Measurements from ENCODE around the gene PPP1R13B. TPM values are rescaled to one million over a fixed set of nuclear protein-coding genes. Genes with fewer than 3 reads are reported as not detected.
A peak's percentile ranks its signal among the peaks of the same experiment; 100 is the strongest.

PPP1R13B gene
- total RNA-seq, 2 experiments from 2014 or later = 17.0 to 17.7 TPM

GRCh38 chr14:103762036-103762435, 85.3 kb downstream of the PPP1R13B start:
- ATAC-seq (ENCODE audit: low read depth) = no peak

GRCh38 chr14:103758059-103758776, 89.2 kb downstream of the PPP1R13B start:
- Mint-ChIP-seq H3K36me3 (no peaks in the 10 kb centered on the region), H3K4me3 (no peak overlapping the region), H3K27me3 (no peaks in the 10 kb centered on the region), H3K9me3 (no peaks in the 10 kb centered on the region), H3K4me1 (peaks cover 2% of the 10 kb centered on the region), H3K27ac (no peak overlapping the region)
- POLR2A ChIA-PET = no interaction called here
- ATAC-seq (ENCODE audit: low read depth) = no peak
- no peak for DNase-seq

More at GRCh38 chr14:103762036-103762435, 85.3 kb downstream of the PPP1R13B start:
- POLR2A ChIA-PET = no interaction called here
- no peaks in the 10 kb centered on the region for H3K27me3 Mint-ChIP-seq
- H3K4me3 Mint-ChIP-seq = no peak overlapping the region
- no peaks in the 10 kb centered on the region for H3K36me3 Mint-ChIP-seq
- H3K9me3 Mint-ChIP-seq = no peaks in the 10 kb centered on the region
- no peak for DNase-seq
- H3K27ac Mint-ChIP-seq = no peak overlapping the region
- no peaks in the 10 kb centered on the region for H3K4me1 Mint-ChIP-seq

- H3K27me3 Mint-ChIP-seq = no peaks in the 10 kb centered on the region
- POLR2A ChIA-PET = no interaction called here
- peaks cover 2% of the 10 kb centered on the region for H3K4me1 Mint-ChIP-seq
- no peaks in the 10 kb centered on the region for H3K36me3 Mint-ChIP-seq
- H3K27ac Mint-ChIP-seq = no peak overlapping the region
- H3K9me3 Mint-ChIP-seq = no peaks in the 10 kb centered on the region
- ATAC-seq (ENCODE audit: low read depth) (no peak), DNase-seq (no peak)
- H3K4me3 Mint-ChIP-seq = no peak overlapping the region
These were observed 92.3 kb downstream of the PPP1R13B start for GRCh38 chr14:103755060-103755459.

GRCh38 chr14:103753774-103754173, 93.6 kb downstream of the PPP1R13B start:
- H3K27me3 Mint-ChIP-seq = no peaks in the 10 kb centered on the region
- H3K4me3 Mint-ChIP-seq = no peak overlapping the region
- POLR2A ChIA-PET = no interaction called here
- DNase-seq (no peak), ATAC-seq (ENCODE audit: low read depth) (no peak)
- peaks cover 8% of the 10 kb centered on the region for H3K4me1 Mint-ChIP-seq
- H3K27ac Mint-ChIP-seq = no peak overlapping the region
- peaks cover 4% of the 10 kb centered on the region for H3K36me3 Mint-ChIP-seq
- H3K9me3 Mint-ChIP-seq = no peaks in the 10 kb centered on the region

GRCh38 chr14:103749860-103750259, 97.5 kb downstream of the PPP1R13B start:
- H3K27ac Mint-ChIP-seq = no peak overlapping the region
- H3K9me3 Mint-ChIP-seq = no peaks in the 10 kb centered on the region
- no peak overlapping the region for H3K4me3 Mint-ChIP-seq
- no peak for DNase-seq
- no peak for ATAC-seq (ENCODE audit: low read depth)
- peaks cover 4% of the 10 kb centered on the region for H3K36me3 Mint-ChIP-seq
- H3K27me3 Mint-ChIP-seq = no peaks in the 10 kb centered on the region
- POLR2A ChIA-PET = no interaction called here
- H3K4me1 Mint-ChIP-seq = peaks cover 18% of the 10 kb centered on the region

GRCh38 chr14:103749452-103749851, 97.9 kb downstream of the PPP1R13B start:
- no peaks in the 10 kb centered on the region for H3K27me3 Mint-ChIP-seq
- H3K4me3 Mint-ChIP-seq = no peak overlapping the region
- POLR2A ChIA-PET = no interaction called here
- H3K4me1 Mint-ChIP-seq = peaks cover 18% of the 10 kb centered on the region
- H3K36me3 Mint-ChIP-seq = peaks cover 4% of the 10 kb centered on the region
- DNase-seq (no peak), ATAC-seq (ENCODE audit: low read depth) (no peak)
- no peaks in the 10 kb centered on the region for H3K9me3 Mint-ChIP-seq
- H3K27ac Mint-ChIP-seq = peak overlapping the region; percentile 13

- Mint-ChIP-seq H3K9me3 (no peaks in the 10 kb centered on the region), H3K27ac (peak overlapping the region; percentile 77), H3K4me1 (peaks cover 18% of the 10 kb centered on the region), H3K36me3 (peaks cover 4% of the 10 kb centered on the region), H3K27me3 (no peaks in the 10 kb centered on the region), H3K4me3 (peak overlapping the region; percentile 53)
- DNase-seq (peak; percentile 66), ATAC-seq (ENCODE audit: low read depth) (peak; percentile 100)
- POLR2A ChIA-PET = interaction anchor here (0.6 to 0.7 kb wide), 2 partner anchors 33 to 88 kb away, joined by 3 to 5 read pairs; partner anchors contain the start of genes XRCC3 and ZFYVE21
These were observed 98.9 kb downstream of the PPP1R13B start for GRCh38 chr14:103748534-103748857.

- Mint-ChIP-seq H3K9me3 (no peaks in the 10 kb centered on the region), H3K27ac (no peak overlapping the region), H3K36me3 (peaks cover 4% of the 10 kb centered on the region), H3K27me3 (no peaks in the 10 kb centered on the region), H3K4me1 (peaks cover 16% of the 10 kb centered on the region), H3K4me3 (no peak overlapping the region)
- DNase-seq = no peak
- POLR2A ChIA-PET = interaction anchor here (1.3 kb wide), 1 partner anchor 31 kb away, joined by 4 read pairs; the partner anchor contains the start of gene ZFYVE21
- ATAC-seq (ENCODE audit: low read depth) = no peak
These were observed 100.7 kb downstream of the PPP1R13B start for GRCh38 chr14:103746701-103747100.

GRCh38 chr14:103745424-103745823, 102.0 kb downstream of the PPP1R13B start:
- Mint-ChIP-seq H3K36me3 (peaks cover 4% of the 10 kb centered on the region), H3K4me1 (peaks cover 16% of the 10 kb centered on the region), H3K27ac (no peak overlapping the region), H3K9me3 (no peaks in the 10 kb centered on the region), H3K27me3 (no peaks in the 10 kb centered on the region), H3K4me3 (no peak overlapping the region)
- DNase-seq = no peak
- POLR2A ChIA-PET = no interaction called here
- ATAC-seq (ENCODE audit: low read depth) = no peak

GRCh38 chr14:103744621-103745395, 102.6 kb downstream of the PPP1R13B start:
- peaks cover 4% of the 10 kb centered on the region for H3K36me3 Mint-ChIP-seq
- no peak overlapping the region for H3K27ac Mint-ChIP-seq
- no peaks in the 10 kb centered on the region for H3K9me3 Mint-ChIP-seq

GRCh38 chr14:103743691-103744090, 103.7 kb downstream of the PPP1R13B start:
- no peak overlapping the region for H3K27ac Mint-ChIP-seq
- no peaks in the 10 kb centered on the region for H3K27me3 Mint-ChIP-seq
- H3K36me3 Mint-ChIP-seq = no peaks in the 10 kb centered on the region

More at GRCh38 chr14:103744621-103745395, 102.6 kb downstream of the PPP1R13B start:
- no peak for ATAC-seq (ENCODE audit: low read depth)
- Mint-ChIP-seq H3K4me1 (peaks cover 15% of the 10 kb centered on the region), H3K27me3 (no peaks in the 10 kb centered on the region), H3K4me3 (no peak overlapping the region)
- no peak for DNase-seq
- POLR2A ChIA-PET = no interaction called here

GRCh38 chr14:103742499-103743255, 104.7 kb downstream of the PPP1R13B start:
- POLR2A ChIA-PET = no interaction called here
- ATAC-seq (ENCODE audit: low read depth) = no peak
- no peaks in the 10 kb centered on the region for H3K4me1 Mint-ChIP-seq
- no peaks in the 10 kb centered on the region for H3K36me3 Mint-ChIP-seq
- no peaks in the 10 kb centered on the region for H3K9me3 Mint-ChIP-seq
- H3K27ac Mint-ChIP-seq = no peak overlapping the region
- no peak overlapping the region for H3K4me3 Mint-ChIP-seq
- no peaks in the 10 kb centered on the region for H3K27me3 Mint-ChIP-seq
- DNase-seq = no peak

More at GRCh38 chr14:103743691-103744090, 103.7 kb downstream of the PPP1R13B start:
- no peak overlapping the region for H3K4me3 Mint-ChIP-seq
- POLR2A ChIA-PET = no interaction called here
- H3K4me1 Mint-ChIP-seq = peaks cover 9% of the 10 kb centered on the region
- no peak for ATAC-seq (ENCODE audit: low read depth)
- no peak for DNase-seq
- H3K9me3 Mint-ChIP-seq = no peaks in the 10 kb centered on the region

GRCh38 chr14:103741876-103742275, 105.5 kb downstream of the PPP1R13B start:
- POLR2A ChIA-PET = no interaction called here
- Mint-ChIP-seq H3K27ac (no peak overlapping the region), H3K4me1 (no peaks in the 10 kb centered on the region), H3K4me3 (no peak overlapping the region), H3K27me3 (no peaks in the 10 kb centered on the region), H3K9me3 (no peaks in the 10 kb centered on the region), H3K36me3 (no peaks in the 10 kb centered on the region)
- DNase-seq (no peak), ATAC-seq (ENCODE audit: low read depth) (no peak)
